ENCODE results near the gene JMJD8. TPM values are rescaled to one million over a fixed set of nuclear protein-coding genes. Genes with fewer than 3 reads are reported as not detected.

JMJD8 gene
- total and polyA plus RNA-seq, 2 experiments from 2014 or later: 48.5 to 82.5 TPM

GRCh38 chr16:723695-724094 is 39.6 kb upstream of the JMJD8 start:
- Histone ChIP-seq H3K27ac (ENCODE audit: low read depth) (no peak overlapping the region), H2AFZ (no peak overlapping the region), H3K27me3 (ENCODE audit: insufficient read depth) (peaks cover 19% of the 10 kb centered on the region; the same call in 1 of the 2 replicates), H3K9me2 (ENCODE audit: insufficient read depth) (no peaks in the 10 kb centered on the region), H3K79me2 (replicated peaks; ENCODE audit: insufficient read depth) (no peaks in the 10 kb centered on the region), H3K36me3 (ENCODE audit: insufficient read depth) (no peaks in the 10 kb centered on the region), H4K20me1 (replicated peaks; ENCODE audit: insufficient read depth) (no peaks in the 10 kb centered on the region), H3K4me3 (no peak overlapping the region), H3K4me1 (ENCODE audit: insufficient read depth) (peaks cover 8% of the 10 kb centered on the region; the same call in 1 of the 2 replicates), H3F3A (replicated peaks; ENCODE audit: low read depth) (peaks cover 12% of the 10 kb centered on the region), H3K4me2 (no peak overlapping the region)
- H3K4me1 Mint-ChIP-seq: peaks cover 9% of the 10 kb centered on the region; the same call in 2 of the 3 replicates
- H3K27me3 Mint-ChIP-seq (ENCODE audit: insufficient read depth, low read depth, poor library complexity): peaks cover 22% of the 10 kb centered on the region
- ATAC-seq (no peak), DNase-seq (ENCODE audit: low spot score) (no peak)
- no peak overlapping the region for H3K4me3 Mint-ChIP-seq
- no peak overlapping the region for H3K27ac Mint-ChIP-seq
- TF ChIP-seq STAT1 (IDR thresholded peaks at IDR 0.05; ENCODE audit: unreplicated experiment) (no peak), JUNB (IDR thresholded peaks at IDR 0.05; ENCODE audit: unreplicated experiment) (no peak), POLR2AphosphoS5 (IDR thresholded peaks at IDR 0.05; ENCODE audit: low read depth) (no peak), ZNF114 (CRISPR knock-in tag; IDR thresholded peaks at IDR 0.05) (no peak), EZH2phosphoT487 (IDR thresholded peaks at IDR 0.05; ENCODE audit: unreplicated experiment) (no peak), ETS1 (IDR thresholded peaks at IDR 0.05) (no peak), REST (IDR thresholded peaks at IDR 0.05; ENCODE audit: unreplicated experiment) (no peak), NANOG (IDR thresholded peaks at IDR 0.05; ENCODE audit: borderline replicate concordance) (no peak)
- no peaks in the 10 kb centered on the region for H3K36me3 Mint-ChIP-seq (ENCODE audit: low read depth)
- no peaks in the 10 kb centered on the region for H3K9me3 Mint-ChIP-seq

GRCh38 chr16:722835-723633 is 38.9 kb upstream of the JMJD8 start:
- DNase-seq (ENCODE audit: low spot score) (no peak), ATAC-seq (no peak)
- Histone ChIP-seq H3K36me3 (ENCODE audit: insufficient read depth) (no peaks in the 10 kb centered on the region), H3K4me1 (ENCODE audit: insufficient read depth) (peaks cover 8% of the 10 kb centered on the region; the same call in 1 of the 2 replicates), H3K79me2 (replicated peaks; ENCODE audit: insufficient read depth) (no peaks in the 10 kb centered on the region), H3K4me2 (no peak overlapping the region), H3K9me2 (ENCODE audit: insufficient read depth) (no peaks in the 10 kb centered on the region), H3K27ac (ENCODE audit: low read depth) (no peak overlapping the region), H3K4me3 (no peak overlapping the region), H4K20me1 (replicated peaks; ENCODE audit: insufficient read depth) (no peaks in the 10 kb centered on the region), H2AFZ (no peak overlapping the region), H3F3A (replicated peaks; ENCODE audit: low read depth) (peaks cover 12% of the 10 kb centered on the region), H3K27me3 (ENCODE audit: insufficient read depth) (peaks cover 19% of the 10 kb centered on the region; the same call in 1 of the 2 replicates)
- Mint-ChIP-seq H3K4me3 (no peak overlapping the region), H3K9me3 (no peaks in the 10 kb centered on the region), H3K27ac (no peak overlapping the region), H3K4me1 (peaks cover 9% of the 10 kb centered on the region; the same call in 2 of the 3 replicates), H3K36me3 (ENCODE audit: low read depth) (no peaks in the 10 kb centered on the region), H3K27me3 (ENCODE audit: insufficient read depth, low read depth, poor library complexity) (peaks cover 25% of the 10 kb centered on the region)
- TF ChIP-seq EZH2phosphoT487 (IDR thresholded peaks at IDR 0.05; ENCODE audit: unreplicated experiment) (no peak), ZNF331 (CRISPR knock-in tag; IDR thresholded peaks at IDR 0.05; ENCODE audit: low read depth) (no peak), CREB1 (CRISPR knock-in tag; IDR thresholded peaks at IDR 0.05; ENCODE audit: low read depth) (no peak), STAT1 (IDR thresholded peaks at IDR 0.05; ENCODE audit: unreplicated experiment) (no peak), POLR2AphosphoS5 (IDR thresholded peaks at IDR 0.05; ENCODE audit: low read depth) (no peak), JUNB (IDR thresholded peaks at IDR 0.05; ENCODE audit: unreplicated experiment) (no peak), ZNF114 (CRISPR knock-in tag; IDR thresholded peaks at IDR 0.05) (no peak), REST (IDR thresholded peaks at IDR 0.05; ENCODE audit: unreplicated experiment) (no peak)
